H1 (cell line): ENCODE measurements around the gene LAD1. TPM values are rescaled to one million over a fixed set of nuclear protein-coding genes. Genes with fewer than 3 reads are reported as not detected.

Experiments
- BCL11A ChIP-seq, 2 experiments: IDR thresholded peaks; one replicate each; pipeline ENCODE4 v1.6.1; 2011; ENCODE audit warnings: low read depth in 2 of 2, low read length in 2 of 2, mild to moderate bottlenecking in 2 of 2
- POLR2A ChIP-seq, 2 experiments: IDR thresholded peaks; 1 replicate in 1 of 2; 2 replicates in 1 of 2; pipeline ENCODE4 v1.6.1; 2011; ENCODE audit warnings: low read depth in 2 of 2, low read length in 2 of 2, mild to moderate bottlenecking in 2 of 2; ENCODE audit errors: control extremely low read depth in 1 of 2
- SRF ChIP-seq: IDR thresholded peaks from 2 replicates; pipeline ENCODE4 v1.6.1; 2011; ENCODE audit warnings: mild to moderate bottlenecking, low read depth, low read length, moderate library complexity
- TEAD4 ChIP-seq: IDR thresholded peaks from 2 replicates; pipeline ENCODE4 v1.6.1; 2012; ENCODE audit warnings: low read depth, low read length, inconsistent platforms, mixed read lengths
- polyA plus RNA-seq, 7 experiments: library from polyadenylated mRNA; depleted of rRNA in 3 of 7; stranded (reverse) in 5 of 7; unstranded in 2 of 7; fragments of >200 nt in 5 of 7; fragments of 200-250 nt in 2 of 7; gene quantifications; 1 replicate in 5 of 7; 2 replicates in 1 of 7; 4 replicates in 1 of 7; pipeline versions ENCODE4 v1.2.1 to v1.2.3, GENCODE V29; 2011 to 2013; ENCODE audit warnings: missing spikeins in 2 of 7, mixed read lengths in 2 of 7
- total RNA-seq: library from RNA; stranded (reverse); fragmentation: NEBNext Ultra II Directional; extraction: Animal tissue kit (Norgen Biotek cat#: 25700); gene quantifications from 2 replicates; pipeline ENCODE4 v1.2.1, GENCODE V29; 2021

The LAD1 gene
- total and polyA plus RNA-seq, 2 of the 8 experiments (the other 6 are each of a cell fraction or from before 2014, with no cell fraction given) = 9.3 to 32.8 TPM

DNA sequence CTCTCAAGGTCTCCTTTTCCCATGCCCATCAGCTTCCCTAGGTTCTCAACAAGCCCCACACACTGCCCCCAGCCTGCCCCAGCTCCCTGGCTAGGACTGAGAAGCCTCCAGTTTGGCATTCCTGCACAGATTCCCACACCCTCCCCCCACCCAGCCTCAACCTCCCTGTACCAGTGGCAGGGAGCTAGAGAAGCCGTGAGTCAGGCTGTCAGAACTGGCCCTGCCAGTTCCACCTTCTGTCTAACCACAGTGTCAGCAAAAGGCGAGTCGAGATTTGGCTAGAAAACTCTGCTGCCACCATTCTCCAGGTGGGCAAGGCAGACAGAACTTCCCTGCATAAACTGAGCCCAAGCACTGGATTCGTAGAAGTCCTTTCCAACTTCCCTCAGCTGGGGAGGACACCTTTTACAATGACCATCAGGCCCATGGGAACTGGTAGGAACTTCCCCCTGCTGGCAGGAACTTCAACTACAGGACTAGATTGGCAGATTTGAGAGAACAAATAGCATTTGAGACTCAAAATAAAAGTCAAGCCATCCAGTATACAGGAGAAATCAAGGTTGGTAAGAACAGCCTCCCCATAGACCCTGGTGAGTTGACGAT is 52.7 kb downstream of the LAD1 start (continued):
- TF ChIP-seq SRF (no peak), POLR2A (IDR thresholded peaks at IDR 0.05; ENCODE audit: control extremely low read depth in 1 of 2, low read depth in 2 of 2, low read length in 2 of 2) (no peak), BCL11A (IDR thresholded peaks at IDR 0.05; ENCODE audit: low read depth in 2 of 2, low read length in 2 of 2) (no peak), TEAD4 (peak; percentile 97)
